OCI-LY7 (cell line): Measurements from ENCODE around the gene TRMT13. TPM values are rescaled to one million over a fixed set of nuclear protein-coding genes. Genes with fewer than 3 reads are reported as not detected.
A peak's percentile ranks its signal among the peaks of the same experiment; 100 is the strongest.

Source experiments
- BruUV-seq: library from RNA; stranded (reverse); fragments of 400-500 nt; replicated peaks from 2 replicates; lab custom pipeline; 2021; lab: Mats Ljungman, UMichigan
- CTCF ChIA-PET: fragments of 300-600 bp; sonication (Branson Sonifier 250); formaldehyde crosslinking; loops from one replicate; lab custom pipeline; 2022; ENCODE audit warnings: antibody characterized with exemption; ENCODE audit not compliant: unreplicated experiment; lab: Charles Lee
- POLR2A ChIA-PET: fragments of 300-600 bp; sonication (Branson Sonifier 250); formaldehyde crosslinking; loops from one replicate; lab custom pipeline; 2022; ENCODE audit warnings: antibody characterized with exemption; lab: Charles Lee
- DNase-seq: peaks from one replicate; pipeline ENCODE4 v3.0.0-alpha.2; 2015; ENCODE audit warnings: low spot score
- H2AFZ ChIP-seq: fragments of 200-600 bp; sonication (generic), shearing (Covaris generic); 2 replicates; pipeline ENCODE4 v1.6.1; 2014; ENCODE audit warnings: mild to moderate bottlenecking, antibody characterized with exemption, low read length, moderate library complexity
- H3K27ac ChIP-seq: fragments of 200-600 bp; sonication (generic); 2 replicates; pipeline ENCODE4 v1.5.1; 2014; ENCODE audit warnings: mixed run types, low read depth, mild to moderate bottlenecking, moderate library complexity, low read length, inconsistent platforms; ENCODE audit not compliant: poor library complexity, severe bottlenecking
- H3K36me3 ChIP-seq: fragments of 200-600 bp; sonication (generic); 2 replicates; pipeline ENCODE4 v1.6.1; 2014; ENCODE audit warnings: mild to moderate bottlenecking, antibody characterized with exemption, low read length, moderate library complexity, mixed read lengths; ENCODE audit not compliant: insufficient read depth
- H3K4me1 ChIP-seq: fragments of 200-600 bp; sonication (generic); 2 replicates; pipeline ENCODE4 v1.5.1; 2014; ENCODE audit warnings: mild to moderate bottlenecking, low read length; ENCODE audit not compliant: insufficient read depth, poor library complexity, severe bottlenecking
- H3K4me2 ChIP-seq: fragments of 200-600 bp; sonication (generic); 2 replicates; pipeline ENCODE4 v1.6.1; 2014; ENCODE audit warnings: mild to moderate bottlenecking, low read length
- H3K4me3 ChIP-seq: fragments of 200-600 bp; sonication (generic); 2 replicates; pipeline ENCODE4 v1.5.1; 2014; ENCODE audit warnings: mild to moderate bottlenecking, low read depth, low read length; ENCODE audit not compliant: poor library complexity, severe bottlenecking
- H3K79me2 ChIP-seq: fragments of 200-600 bp; sonication (generic); 2 replicates; pipeline ENCODE4 v1.6.1; 2016; ENCODE audit warnings: low read depth, mild to moderate bottlenecking, low read length, moderate library complexity, mixed read lengths; ENCODE audit not compliant: insufficient read depth
- H3K9me2 ChIP-seq: fragments of 200-600 bp; sonication (generic); 2 replicates; pipeline ENCODE4 v1.6.1; 2016; ENCODE audit warnings: mild to moderate bottlenecking, low read length, mixed read lengths; ENCODE audit not compliant: insufficient read depth
- H3K9me3 ChIP-seq: fragments of 200-600 bp; sonication (generic); 2 replicates; pipeline ENCODE4 v1.6.1; 2014; ENCODE audit warnings: mild to moderate bottlenecking, mixed run types, low read length, mixed read lengths
- H4K20me1 ChIP-seq: fragments of 200-600 bp; sonication (generic); 2 replicates; pipeline ENCODE4 v1.6.1; 2014; ENCODE audit warnings: mild to moderate bottlenecking, antibody characterized with exemption, low read length, moderate library complexity, mixed read lengths; ENCODE audit not compliant: insufficient read depth
- CTCF ChIP-seq: fragments of 200-600 bp; sonication (generic); conservative IDR thresholded peaks from 2 replicates; pipeline ENCODE4 v1.5.1; 2014; ENCODE audit warnings: mild to moderate bottlenecking, antibody characterized with exemption, low read length, moderate library complexity, mixed read lengths
- EZH2phosphoT487 ChIP-seq: fragments of 200-600 bp; sonication (generic); IDR thresholded peaks from 2 replicates; pipeline ENCODE4 v1.6.1; 2018; ENCODE audit warnings: low read depth, borderline replicate concordance, mild to moderate bottlenecking, mixed run types, antibody characterized with exemption, low read length, moderate library complexity, mixed read lengths
- intact Hi-C: fragments of 100-400 bp; cut with micrococcal nuclease; formaldehyde crosslinking; loops from one replicate; pipeline ENCODE4 v1.10.0; 2022; ENCODE audit not compliant: unreplicated experiment
- total RNA-seq, 2 experiments: library from RNA; depleted of rRNA in 1 of 2; stranded (reverse); fragments of >200 nt in 1 of 2; shearing (Covaris generic) in 1 of 2; gene quantifications; 2 replicates each; pipeline ENCODE4 v1.2.3, GENCODE V29; 2014 to 2022

The TRMT13 gene
- total RNA-seq, 2 experiments from 2014 or later, result 14.5 to 28.7 TPM

- no peak for TF ChIP-seq EZH2phosphoT487
- TF ChIP-seq CTCF, result no peak
- Histone ChIP-seq H3K36me3 (peaks cover 30% of the 10 kb centered on the region), H3K4me2 (peak overlapping the region; percentile 16), H3K79me2 (no peaks in the 10 kb centered on the region), H3K4me1 (peaks cover 11% of the 10 kb centered on the region), H4K20me1 (no peaks in the 10 kb centered on the region), H3K27ac (no peak overlapping the region), H3K9me3 (no peaks in the 10 kb centered on the region), H3K4me3 (no peak overlapping the region), H2AFZ (no peak overlapping the region), H3K9me2 (no peaks in the 10 kb centered on the region)
- intact Hi-C loops, result no loop called here
- CTCF ChIA-PET, result no interaction called here
- DNase-seq, result peak; percentile 44
- POLR2A ChIA-PET, result interaction anchor here (0.6 to 0.8 kb wide), 3 partner anchors 13 to 365 kb away, joined by 3 read pairs; no protein-coding TSS in a partner anchor
- no TSS peak for BruUV-seq
Measured at GRCh38 chr1:100152271-100152670, 19.3 kb downstream of the TRMT13 start.

- POLR2A ChIA-PET, result interaction anchor here (0.5 to 1.2 kb wide), 3 partner anchors 99 to 855 kb away, joined by 3 read pairs; partner anchors contain the start of gene RTCA
- BruUV-seq, result no TSS peak
Measured at GRCh38 chr1:100162881-100163280, 29.9 kb downstream of the TRMT13 start.

More at GRCh38 chr1:100162881-100163280, 29.9 kb downstream of the TRMT13 start:
- intact Hi-C loops, result no loop called here
- DNase-seq, result no peak
- Histone ChIP-seq H4K20me1 (no peaks in the 10 kb centered on the region), H3K9me2 (no peaks in the 10 kb centered on the region), H2AFZ (no peak overlapping the region), H3K9me3 (no peaks in the 10 kb centered on the region), H3K27ac (no peak overlapping the region), H3K79me2 (no peaks in the 10 kb centered on the region), H3K4me1 (no peaks in the 10 kb centered on the region), H3K4me3 (no peak overlapping the region), H3K36me3 (no peaks in the 10 kb centered on the region), H3K4me2 (no peak overlapping the region)
- TF ChIP-seq EZH2phosphoT487 (no peak), CTCF (no peak)
- CTCF ChIA-PET, result no interaction called here
